Measurements from ENCODE around the gene SLC25A19.
"Not testable (repeated sequence)": the region's sequence is repeated elsewhere in the genome, so short reads cannot be mapped to it uniquely, and the experiment has no call there.

The SLC25A19 gene

GRCh38 chr17:75267411-75268232 is 21.6 kb downstream of the SLC25A19 start:
- peaks cover 39% of the 10 kb centered on the region for H3K4me1 Mint-ChIP-seq
- no peaks in the 10 kb centered on the region for H3K27me3 Mint-ChIP-seq
- CTCF ChIA-PET: interaction anchor here (0.5 kb wide), 1 partner anchor 96 kb away, joined by 3 read pairs; no protein-coding TSS in a partner anchor
- no peaks in the 10 kb centered on the region for H3K9me3 Mint-ChIP-seq
- DNase-seq: no peak
- no peak overlapping the region for H3K27ac Mint-ChIP-seq
- no peak overlapping the region for H3K4me3 Mint-ChIP-seq
- peaks cover 13% of the 10 kb centered on the region for H3K36me3 Mint-ChIP-seq

DNA sequence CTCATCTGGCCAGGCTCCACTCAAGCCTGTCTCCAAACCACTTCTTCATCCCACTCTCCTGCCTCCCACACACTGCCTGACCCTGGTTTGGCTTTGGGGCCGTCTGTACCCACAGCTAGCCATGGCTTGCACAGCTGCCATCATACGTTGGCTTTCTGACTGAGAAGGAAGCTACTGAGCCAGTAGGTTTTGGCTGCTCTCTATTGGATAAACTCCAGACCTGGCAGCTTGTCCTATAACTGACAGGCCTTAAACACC is 22.2 kb downstream of the SLC25A19 start:
- Mint-ChIP-seq H3K4me3 (no peak overlapping the region), H3K27ac (no peak overlapping the region), H3K36me3 (peaks cover 16% of the 10 kb centered on the region), H3K4me1 (peaks cover 40% of the 10 kb centered on the region), H3K27me3 (no peaks in the 10 kb centered on the region), H3K9me3 (no peaks in the 10 kb centered on the region)
- CTCF ChIA-PET: no interaction called here
- DNase-seq: no peak

- Mint-ChIP-seq H3K4me1 (peaks cover 41% of the 10 kb centered on the region), H3K27me3 (no peaks in the 10 kb centered on the region), H3K36me3 (peaks cover 15% of the 10 kb centered on the region), H3K9me3 (no peaks in the 10 kb centered on the region), H3K27ac (no peak overlapping the region), H3K4me3 (no peak overlapping the region)
- CTCF ChIA-PET: no interaction called here
- DNase-seq: no peak
Measured at GRCh38 chr17:75266316-75267152, 22.7 kb downstream of the SLC25A19 start.

GRCh38 chr17:75265614-75266315 is 23.5 kb downstream of the SLC25A19 start:
- peaks cover 17% of the 10 kb centered on the region for H3K36me3 Mint-ChIP-seq
- no peak overlapping the region for H3K27ac Mint-ChIP-seq
- no peaks in the 10 kb centered on the region for H3K27me3 Mint-ChIP-seq
- no peak overlapping the region for H3K4me3 Mint-ChIP-seq
- H3K9me3 Mint-ChIP-seq: no peaks in the 10 kb centered on the region
- CTCF ChIA-PET: no interaction called here
- no peak for DNase-seq
- peaks cover 44% of the 10 kb centered on the region for H3K4me1 Mint-ChIP-seq

GRCh38 chr17:75263055-75263454 is 26.2 kb downstream of the SLC25A19 start:
- H3K4me1 Mint-ChIP-seq: peaks cover 50% of the 10 kb centered on the region
- H3K9me3 Mint-ChIP-seq: no peaks in the 10 kb centered on the region
- CTCF ChIA-PET: interaction anchor here (0.7 to 3.6 kb wide), 8 partner anchors 8 to 194 kb away, joined by 3 to 25 read pairs (median 3); partner anchors contain the start of gene MIF4GD

DNA sequence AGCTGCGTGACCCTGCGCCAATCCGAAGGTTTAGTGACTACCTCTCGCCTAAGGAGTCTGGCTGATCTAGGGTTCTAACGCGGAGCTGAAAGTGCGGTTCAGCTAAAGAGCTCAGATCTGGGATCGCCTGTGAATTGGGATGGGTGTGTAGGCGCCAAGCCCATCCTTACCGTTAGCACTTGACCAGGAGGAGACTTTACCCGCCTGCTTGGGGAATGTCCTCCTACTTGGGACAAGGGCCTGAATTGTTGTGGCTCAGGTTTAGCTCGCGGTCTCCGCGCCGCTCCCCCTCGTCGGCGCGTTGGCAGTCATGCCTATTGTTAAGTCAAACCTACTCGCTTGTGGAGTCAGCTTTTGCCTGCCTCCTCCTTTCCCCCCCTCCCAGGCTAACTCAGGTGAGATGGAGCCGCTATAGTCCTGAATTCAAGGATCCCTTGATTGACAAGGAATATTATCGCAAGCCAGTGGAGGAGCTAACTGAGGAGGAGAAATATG is 27.1 kb downstream of the SLC25A19 start:
- DNase-seq: no peak
- peak overlapping the region; percentile 97 for H3K4me3 Mint-ChIP-seq
- no peaks in the 10 kb centered on the region for H3K9me3 Mint-ChIP-seq
- peak overlapping the region; percentile 99 for H3K27ac Mint-ChIP-seq
- peaks cover 55% of the 10 kb centered on the region for H3K4me1 Mint-ChIP-seq
- no peaks in the 10 kb centered on the region for H3K27me3 Mint-ChIP-seq
- peaks cover 21% of the 10 kb centered on the region for H3K36me3 Mint-ChIP-seq
- CTCF ChIA-PET: interaction anchor here (0.5 to 3.6 kb wide), 5 partner anchors 9 to 525 kb away, joined by 3 to 25 read pairs (median 6); partner anchors contain the start of gene MIF4GD

More at GRCh38 chr17:75263055-75263454, 26.2 kb downstream of the SLC25A19 start:
- H3K27ac Mint-ChIP-seq: peak overlapping the region; percentile 99
- H3K36me3 Mint-ChIP-seq: peaks cover 21% of the 10 kb centered on the region
- DNase-seq: no peak
- no peaks in the 10 kb centered on the region for H3K27me3 Mint-ChIP-seq
- H3K4me3 Mint-ChIP-seq: peak overlapping the region; percentile 97

- peak; percentile 97 for DNase-seq
- Mint-ChIP-seq H3K4me1 (peaks cover 58% of the 10 kb centered on the region), H3K27me3 (no peaks in the 10 kb centered on the region), H3K27ac (peak within 1 kb of the TSS; percentile 99), H3K9me3 (no peaks in the 10 kb centered on the region), H3K4me3 (peak within 1 kb of the TSS; percentile 97), H3K36me3 (peaks cover 17% of the 10 kb centered on the region)
- CTCF ChIA-PET: interaction anchor here (0.9 to 3.6 kb wide), 7 partner anchors 9 to 147 kb away, joined by 3 to 25 read pairs (median 6); partner anchors contain the start of genes MIF4GD, NT5C and SLC25A19
Measured at GRCh38 chr17:75261336-75262111, 27.7 kb downstream of the SLC25A19 start, which contains the start of the genes GGA3 and MRPS7. Gene GGA3, minus strand, starts transcription at chr17:75261606. Its CDS starts 19 bp downstream, at chr17:75261587. Gene MRPS7, plus strand, starts transcription at chr17:75261879. Its CDS starts 22 bp downstream, at chr17:75261901.

DNA sequence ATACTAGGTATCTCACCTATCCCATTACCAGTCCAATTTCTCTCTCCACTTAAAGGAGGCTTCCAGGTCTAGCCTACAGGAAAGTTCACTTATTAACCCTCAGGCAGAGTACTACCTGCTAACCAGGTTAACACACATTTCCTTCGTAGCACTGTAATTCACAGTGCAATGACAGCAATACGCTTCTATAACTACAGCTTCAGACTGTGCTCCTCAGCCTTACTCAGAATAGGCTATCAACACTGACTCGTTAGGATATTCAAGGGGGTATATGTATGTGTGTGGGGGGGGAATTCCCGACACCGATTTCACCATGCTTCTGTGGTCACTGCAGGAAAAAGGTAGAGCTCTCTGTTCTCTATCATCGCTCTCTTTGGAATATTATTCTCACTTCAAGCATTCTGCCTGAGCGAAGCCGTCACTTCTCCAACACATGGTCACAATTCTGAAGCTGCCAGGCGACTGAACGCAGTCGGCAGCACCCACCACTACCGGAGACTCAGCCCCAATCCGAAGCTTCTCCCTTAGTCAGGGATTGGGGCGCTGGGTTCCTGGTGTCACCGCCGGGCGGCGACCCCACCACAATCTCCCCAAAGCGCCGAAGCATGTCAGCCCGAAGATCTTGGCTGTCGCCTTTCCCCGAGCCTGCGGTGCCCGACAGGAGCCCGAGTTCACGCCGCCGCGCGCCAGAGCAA is 28.4 kb downstream of the SLC25A19 start:
- H3K27ac Mint-ChIP-seq: peak overlapping the region; percentile 99
- H3K4me1 Mint-ChIP-seq: peaks cover 61% of the 10 kb centered on the region
- no peak for DNase-seq
- H3K36me3 Mint-ChIP-seq: peaks cover 17% of the 10 kb centered on the region
- no peaks in the 10 kb centered on the region for H3K9me3 Mint-ChIP-seq
- no peaks in the 10 kb centered on the region for H3K27me3 Mint-ChIP-seq
- H3K4me3 Mint-ChIP-seq: peak overlapping the region; percentile 97
- CTCF ChIA-PET: interaction anchor here (0.8 to 3.6 kb wide), 8 partner anchors 9 to 300 kb away, joined by 3 to 25 read pairs (median 4); partner anchors contain the start of genes MIF4GD, NT5C and SLC25A19

DNA sequence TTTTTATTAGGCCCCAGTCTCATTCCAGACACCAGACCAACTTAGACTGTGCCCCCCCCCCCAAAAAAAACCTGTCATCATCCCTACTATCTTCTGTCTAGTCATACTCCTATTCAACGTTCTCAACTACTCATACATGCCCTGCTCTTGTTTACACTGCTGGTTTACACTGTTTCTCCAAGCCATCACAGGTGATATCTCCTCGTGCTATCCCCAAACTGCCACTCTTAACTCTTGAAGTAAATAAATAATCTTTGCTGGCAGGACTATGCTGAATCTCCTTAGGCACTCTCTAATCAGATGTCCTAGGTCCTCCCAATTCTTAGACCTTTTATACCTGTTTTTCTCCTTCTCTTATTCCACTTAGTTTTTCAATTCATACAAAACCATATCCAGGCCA is 32.0 kb downstream of the SLC25A19 start:
- DNase-seq, H3K4me3 Mint-ChIP-seq, H3K27ac Mint-ChIP-seq, CTCF ChIA-PET, H3K27me3 Mint-ChIP-seq, H3K9me3 Mint-ChIP-seq: not testable (repeated sequence)
- Mint-ChIP-seq H3K4me1 (peaks cover 57% of the 10 kb centered on the region), H3K36me3 (peaks cover 11% of the 10 kb centered on the region)

DNA sequence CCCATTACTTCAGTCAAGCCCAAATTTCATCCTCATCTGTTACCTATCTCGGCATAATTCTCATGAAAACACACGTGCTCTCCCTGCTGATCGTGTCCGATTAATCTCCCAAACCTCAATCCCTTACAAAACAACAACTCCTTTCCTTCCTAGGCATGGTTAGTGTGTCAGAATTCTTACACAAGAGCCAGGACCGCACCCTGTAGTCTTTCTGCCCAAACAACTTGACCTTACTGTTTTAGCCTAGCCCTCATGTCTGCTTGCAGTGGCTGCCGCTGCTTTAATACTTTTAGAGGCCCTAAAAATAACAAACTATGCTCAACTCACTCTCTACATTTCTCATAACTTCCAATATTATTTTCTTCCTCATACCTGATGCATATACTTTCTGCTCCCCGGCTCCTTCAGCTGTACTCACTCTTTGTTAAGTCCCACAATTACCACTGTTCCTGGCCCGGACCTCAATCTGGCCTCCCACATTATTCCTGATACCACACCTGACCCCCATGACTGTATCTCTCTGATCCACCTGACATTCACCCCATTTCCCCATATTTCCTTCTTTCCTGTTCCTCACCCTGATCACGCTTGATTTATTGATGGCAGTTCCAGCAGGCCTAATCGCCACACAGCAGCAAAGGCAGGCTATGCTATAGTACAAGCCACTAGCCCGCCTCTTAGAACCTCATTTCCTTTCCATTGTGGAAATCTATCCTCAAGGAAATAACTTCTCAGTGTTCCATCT is 33.1 kb downstream of the SLC25A19 start:
- H3K36me3 Mint-ChIP-seq, H3K27me3 Mint-ChIP-seq, H3K27ac Mint-ChIP-seq, DNase-seq, H3K9me3 Mint-ChIP-seq, CTCF ChIA-PET, H3K4me3 Mint-ChIP-seq: not testable (repeated sequence)
- H3K4me1 Mint-ChIP-seq: peaks cover 61% of the 10 kb centered on the region

DNA sequence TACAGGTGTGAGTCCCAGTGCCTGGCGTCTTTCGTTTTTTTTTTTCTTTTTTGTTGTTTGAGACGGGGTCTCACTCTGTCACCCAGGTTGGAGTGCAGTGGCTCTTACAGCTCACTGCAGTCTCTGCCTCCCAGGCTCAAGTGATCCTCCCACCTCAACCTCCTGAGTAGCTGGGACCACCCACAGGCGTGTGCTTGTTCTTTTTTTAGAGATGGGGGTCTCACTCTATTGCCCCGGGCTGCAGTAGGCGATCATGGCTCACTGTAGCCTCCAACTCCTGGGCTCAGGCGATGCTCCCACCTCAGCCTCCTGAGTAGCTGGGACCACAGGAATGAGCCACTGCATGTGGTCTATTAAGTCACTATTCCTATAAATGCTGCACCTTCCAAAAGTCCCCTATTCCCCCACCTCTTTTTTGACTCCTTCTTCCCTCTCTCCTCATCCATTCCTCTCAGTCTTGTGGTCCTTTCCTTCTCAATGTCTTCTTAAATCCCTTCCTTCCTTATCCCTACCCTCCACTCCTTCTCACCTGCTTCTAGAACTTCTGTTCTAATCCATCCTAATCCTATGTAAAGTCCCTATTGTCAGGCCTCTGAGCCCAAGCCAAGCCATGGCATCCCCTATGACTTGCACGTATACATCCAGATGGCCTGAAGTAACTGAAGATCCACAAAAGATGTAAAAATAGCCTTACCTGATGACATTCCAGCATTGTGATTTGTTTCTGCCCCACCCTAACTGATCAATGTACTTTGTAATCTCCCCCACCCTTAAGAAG is 37.0 kb downstream of the SLC25A19 start:
- no peaks in the 10 kb centered on the region for H3K9me3 Mint-ChIP-seq
- peaks cover 3% of the 10 kb centered on the region for H3K36me3 Mint-ChIP-seq
- CTCF ChIA-PET: interaction anchor here (0.6 to 0.9 kb wide), 2 partner anchors 12 to 81 kb away, joined by 3 read pairs; no protein-coding TSS in a partner anchor
- H3K4me1 Mint-ChIP-seq: peaks cover 50% of the 10 kb centered on the region
- no peak overlapping the region for H3K4me3 Mint-ChIP-seq
- no peaks in the 10 kb centered on the region for H3K27me3 Mint-ChIP-seq
- peak overlapping the region; percentile 21 for H3K27ac Mint-ChIP-seq
- DNase-seq: no peak
